NCI-H1436 (cell line): ENCODE results near the gene CCT7.
"Not testable (repeated sequence)": the region's sequence is repeated elsewhere in the genome, so short reads cannot be mapped to it uniquely, and the experiment has no call there.

Experiments
- DNase-seq: peaks from one replicate; lab custom pipeline; 2025; lab: John Stamatoyannopoulos, UW

CCT7 gene

GRCh38 chr2:73255007-73255644 lies 21.0 kb downstream of the CCT7 start:
- no peak for DNase-seq

- DNase-seq = no peak
Observed at GRCh38 chr2:73255907-73256617, 22.0 kb downstream of the CCT7 start.

DNA sequence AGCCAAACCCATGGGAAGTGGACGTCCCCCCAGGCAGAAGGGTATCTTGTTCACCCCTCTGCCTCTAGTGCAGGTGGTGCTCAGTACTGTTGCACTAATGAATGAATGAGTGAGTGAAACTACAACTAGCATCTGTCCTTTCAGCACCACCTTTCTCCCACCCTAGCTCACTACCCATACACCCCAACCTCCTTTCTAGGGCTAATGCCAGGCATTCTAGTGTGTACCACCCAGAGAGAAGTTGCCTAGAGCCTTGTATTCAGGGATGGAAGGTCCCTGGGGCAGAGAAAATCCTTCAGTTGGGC lies 22.5 kb downstream of the CCT7 start:
- no peak for DNase-seq

DNA sequence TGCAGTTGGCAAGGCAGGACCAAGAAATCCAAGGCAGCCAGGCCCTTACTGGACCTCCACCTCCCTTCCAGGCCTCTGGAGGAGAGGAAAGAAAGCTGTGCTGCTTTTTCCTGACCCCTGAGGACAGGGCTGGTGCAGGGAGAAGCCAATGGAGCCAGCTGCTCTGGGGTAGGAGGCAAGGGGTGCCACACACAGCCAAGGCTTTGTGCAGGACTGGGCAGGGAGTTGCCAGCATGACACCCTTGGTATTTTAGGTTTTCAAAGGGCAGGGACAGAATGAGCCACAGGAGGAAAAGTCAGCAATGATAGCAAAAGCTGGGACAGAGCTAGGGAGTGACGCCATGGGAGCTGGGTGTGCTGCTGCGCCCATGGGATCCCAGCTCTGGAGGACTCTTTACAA lies 22.9 kb downstream of the CCT7 start:
- no peak for DNase-seq

GRCh38 chr2:73257425-73258125 lies 23.5 kb downstream of the CCT7 start:
- DNase-seq = no peak

- DNase-seq = no peak
Observed at GRCh38 chr2:73258186-73258912, 24.2 kb downstream of the CCT7 start.

DNA sequence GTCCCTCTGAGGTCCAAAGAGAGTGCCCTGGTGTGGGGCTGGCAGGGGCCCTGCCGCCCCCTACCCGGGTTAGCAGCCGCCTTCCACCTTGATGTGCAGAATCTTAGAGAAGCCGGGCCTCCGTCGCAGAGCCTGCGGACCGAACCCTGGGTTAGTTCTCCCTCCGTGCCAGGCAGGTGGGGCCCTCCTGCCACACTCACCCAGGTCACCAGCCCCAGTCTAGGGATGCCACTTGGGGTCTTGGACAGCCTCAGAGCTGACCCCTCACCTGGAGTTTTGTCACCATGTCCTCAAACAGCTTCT lies 24.8 kb downstream of the CCT7 start:
- no peak for DNase-seq

DNA sequence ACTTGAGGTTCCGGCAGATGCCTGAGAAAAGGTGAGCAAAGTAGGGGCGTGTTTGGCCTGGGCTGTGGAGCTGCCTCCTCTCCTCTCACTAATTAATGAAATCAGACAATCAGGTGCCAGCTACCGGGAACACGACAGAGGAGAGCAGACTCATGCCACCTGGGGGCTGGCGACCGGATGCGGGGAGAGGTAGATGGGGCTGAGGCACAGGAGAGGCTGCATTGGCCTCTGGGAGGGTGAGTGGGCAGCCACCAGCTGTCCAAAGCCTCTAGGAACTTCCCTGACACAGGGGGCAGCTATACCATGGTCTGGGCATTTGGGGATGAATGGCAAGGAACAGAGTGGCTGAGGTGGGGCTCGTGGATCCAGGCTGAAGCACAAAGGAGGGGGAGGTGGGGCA lies 25.2 kb downstream of the CCT7 start:
- no peak for DNase-seq

- DNase-seq = no peak
Observed at GRCh38 chr2:73259704-73260337, 25.7 kb downstream of the CCT7 start.

DNA sequence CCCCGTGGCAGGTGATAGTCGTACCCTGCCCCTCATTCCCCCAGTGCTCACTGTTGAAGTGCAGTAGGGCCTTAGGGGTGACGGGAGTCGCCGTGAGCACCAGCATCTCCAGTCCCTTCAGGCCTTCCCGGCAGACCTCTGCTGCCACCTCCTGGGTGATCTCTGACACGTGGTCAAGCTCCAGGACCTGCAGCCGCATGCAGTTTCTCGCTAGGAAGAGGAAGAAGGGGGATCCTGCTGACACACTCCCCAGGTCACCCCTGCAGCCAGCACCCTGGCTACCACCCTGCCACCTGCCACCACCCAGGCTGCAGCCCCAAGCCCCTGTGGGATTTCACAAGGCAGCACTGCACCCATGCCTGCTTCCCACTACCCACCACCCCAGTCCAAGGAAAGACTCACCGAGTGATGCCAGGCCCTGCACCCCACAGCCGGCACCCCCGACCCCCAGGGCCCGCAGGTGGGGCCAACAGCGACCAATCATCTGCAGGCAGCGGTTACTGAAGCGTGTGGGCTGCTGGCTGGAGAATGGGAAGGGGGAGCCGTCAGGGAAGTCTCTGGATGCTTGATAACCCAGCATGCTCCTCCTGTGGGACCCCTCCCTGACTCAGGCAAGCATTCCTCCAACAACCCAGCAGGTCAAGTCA lies 26.4 kb downstream of the CCT7 start:
- DNase-seq = no peak

DNA sequence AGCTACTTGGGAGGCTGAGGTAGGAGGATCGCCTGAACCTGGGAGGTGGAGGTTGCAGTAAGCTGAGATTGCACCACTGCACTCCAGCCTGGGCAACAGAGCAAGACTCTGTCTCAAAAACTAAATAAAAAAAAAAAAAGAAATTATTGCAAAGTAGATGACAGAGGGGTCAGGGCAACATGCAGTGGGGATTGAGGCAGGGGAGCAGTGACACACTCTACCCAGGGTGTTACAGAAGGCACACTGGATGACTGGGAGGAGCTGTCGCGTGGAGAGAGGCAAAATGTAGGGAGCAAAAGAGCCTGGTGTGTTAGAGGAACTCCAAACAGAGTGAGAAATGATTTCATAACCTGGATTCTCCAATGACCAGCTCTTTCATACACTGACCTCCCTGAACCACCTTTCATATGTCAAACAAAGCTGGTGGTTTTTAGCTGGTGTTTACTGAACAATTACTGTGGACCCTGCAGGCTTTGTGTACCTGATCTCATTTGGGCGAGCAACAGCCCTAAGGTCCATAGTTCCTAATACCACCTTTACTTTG lies 28.1 kb downstream of the CCT7 start:
- no peak for DNase-seq

GRCh38 chr2:73262691-73263429 lies 28.8 kb downstream of the CCT7 start:
- DNase-seq = not testable (repeated sequence)

- no peak for DNase-seq
Observed at GRCh38 chr2:73263540-73264331, 29.6 kb downstream of the CCT7 start.

DNA sequence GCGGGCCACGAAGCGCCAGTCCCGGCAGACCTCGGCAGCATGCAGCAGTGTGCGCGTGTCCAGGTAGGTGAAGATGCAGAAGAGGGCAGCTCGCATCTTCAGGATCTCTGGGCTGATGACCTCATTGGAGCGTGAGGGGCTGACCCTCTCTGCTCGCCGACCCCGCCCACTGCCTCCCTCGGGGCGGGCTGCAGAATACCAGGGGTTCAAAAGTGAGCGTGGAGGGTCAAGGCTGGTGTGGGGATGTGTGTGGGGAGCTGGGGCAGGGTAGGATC lies 30.2 kb downstream of the CCT7 start:
- no peak for DNase-seq

GRCh38 chr2:73264783-73265182 lies 30.7 kb downstream of the CCT7 start:
- no peak for DNase-seq

DNA sequence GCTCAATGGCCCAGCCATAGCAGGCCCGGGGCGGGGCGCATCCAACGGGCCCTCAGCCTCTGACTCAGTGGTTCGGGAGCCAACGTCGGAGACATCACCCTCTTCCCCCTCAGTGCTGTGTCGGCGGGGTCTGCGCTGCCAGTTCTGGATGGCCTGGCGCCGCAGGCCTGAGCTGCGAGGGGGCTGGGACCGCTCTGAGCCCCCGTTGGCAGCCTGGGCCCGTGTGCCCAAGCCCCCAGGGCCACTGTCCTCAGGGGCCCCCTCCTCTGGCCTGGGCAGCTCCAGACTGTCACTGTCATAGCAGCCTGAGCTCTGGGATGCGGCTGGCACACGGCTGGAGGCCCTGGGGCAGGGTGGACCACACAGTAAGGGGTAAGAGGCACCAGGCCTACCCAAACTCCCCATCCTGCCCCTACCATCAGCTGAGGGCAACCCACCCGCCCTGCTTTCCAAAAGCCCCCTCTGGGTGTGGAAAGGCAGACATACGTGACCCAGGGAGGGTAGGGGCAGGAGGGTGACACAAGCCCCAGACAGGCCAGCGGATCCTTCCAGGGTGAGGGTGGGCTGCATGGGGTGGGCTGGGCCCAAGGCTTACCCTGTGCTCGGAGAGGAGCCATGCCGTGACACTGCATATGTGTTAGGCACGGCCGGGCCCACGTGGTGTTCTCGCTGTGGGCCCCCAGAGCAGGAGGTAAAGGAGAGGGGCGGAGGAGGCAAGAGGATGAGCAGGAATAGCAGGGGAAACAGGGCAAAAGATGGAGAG lies 31.4 kb downstream of the CCT7 start:
- no peak for DNase-seq

DNA sequence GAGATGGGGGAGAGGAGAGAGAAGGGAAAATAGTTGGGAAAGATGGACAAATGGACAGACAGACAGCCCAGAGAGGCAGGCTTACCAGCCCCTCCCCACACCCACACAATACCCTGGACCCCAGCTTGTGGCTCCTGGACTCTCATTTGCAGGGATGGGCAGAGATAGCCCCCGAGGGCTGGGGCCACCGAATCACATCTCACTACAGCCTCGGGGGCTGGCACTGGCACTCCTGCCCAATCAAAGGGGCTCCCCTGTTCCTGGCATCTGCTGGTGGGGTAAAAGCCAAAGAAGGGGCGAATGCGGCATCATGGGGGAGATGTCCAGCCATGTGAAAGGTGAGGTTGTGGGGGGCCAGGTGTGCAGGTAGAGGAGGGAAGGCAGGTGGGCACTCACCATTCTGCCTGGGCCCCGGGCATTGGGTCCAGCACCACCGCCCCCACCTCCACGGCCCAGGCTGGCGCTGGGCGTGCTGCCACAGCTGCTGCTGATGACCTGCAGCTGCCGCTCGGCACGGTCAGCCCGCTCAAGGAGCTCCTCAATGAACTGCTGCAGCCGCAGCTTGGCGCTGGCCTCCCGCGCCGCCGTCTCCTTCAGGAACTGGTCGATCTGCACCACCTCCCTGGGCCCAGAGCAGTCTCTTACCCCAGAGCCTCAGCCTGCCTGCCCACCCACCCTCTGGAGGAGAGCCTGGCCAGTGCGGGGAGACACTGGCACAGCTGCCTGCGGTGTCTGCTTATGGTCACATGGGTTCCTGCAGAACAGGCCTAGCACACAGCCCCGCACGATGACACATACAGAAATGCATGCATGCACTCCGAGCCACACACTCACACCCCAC lies 32.2 kb downstream of the CCT7 start:
- no peak for DNase-seq

DNA sequence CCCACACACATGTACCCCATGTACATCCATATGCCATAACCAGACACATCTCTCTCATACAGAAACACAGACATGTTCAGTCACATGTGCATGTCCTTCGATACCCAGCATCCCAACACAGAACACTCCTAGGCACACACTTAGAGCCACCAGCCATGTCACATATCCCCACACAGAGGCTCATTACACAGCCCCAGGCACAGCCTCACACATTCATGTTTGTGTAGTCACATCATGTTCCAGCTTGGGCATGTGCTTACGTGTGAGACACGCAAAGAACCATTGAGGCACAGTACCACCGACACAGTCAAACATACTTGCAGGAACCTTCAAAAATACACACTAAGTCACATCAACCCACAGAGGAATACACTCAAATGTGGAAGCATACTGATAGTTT lies 32.9 kb downstream of the CCT7 start:
- DNase-seq = no peak

- DNase-seq = peak; percentile 27
Observed at GRCh38 chr2:73268366-73268829, 34.3 kb downstream of the CCT7 start.
